NCI-H1436 treated with DMSO at 0.1 percent for 48 hours (cell line): ENCODE measurements around the gene C2CD4A.

Experiments used
- DNase-seq: peaks from one replicate; lab custom pipeline; 2025; lab: John Stamatoyannopoulos, UW

C2CD4A gene

GRCh38 chr15:62060113-62060895 lies 6.5 kb upstream of the C2CD4A start, which contains the start of gene VPS13C:
Gene VPS13C, minus strand, starts transcription at chr15:62060447. Its CDS starts 73 bp downstream, at chr15:62060374.
- DNase-seq, result peak; percentile 60

GRCh38 chr15:62060896-62061280 lies 5.9 kb upstream of the C2CD4A start:
- no peak for DNase-seq

- DNase-seq, result no peak
Measured at GRCh38 chr15:62063825-62064635, 2.7 kb upstream of the C2CD4A start.

- DNase-seq, result no peak
Measured at GRCh38 chr15:62067448-62068044, 769 bp downstream of the C2CD4A start.

- DNase-seq, result no peak
Measured at GRCh38 chr15:62068071-62068809, 1.5 kb downstream of the C2CD4A start.

GRCh38 chr15:62068810-62069167 lies 2.0 kb downstream of the C2CD4A start:
- DNase-seq, result no peak

GRCh38 chr15:62069551-62069950 lies 2.8 kb downstream of the C2CD4A start:
- no peak for DNase-seq

- no peak for DNase-seq
Measured at GRCh38 chr15:62071711-62072308, 5.0 kb downstream of the C2CD4A start.

- peak; percentile 44 for DNase-seq
Measured at GRCh38 chr15:62075595-62076277, 9.0 kb downstream of the C2CD4A start.

- no peak for DNase-seq
Measured at GRCh38 chr15:62079594-62079993, 12.8 kb downstream of the C2CD4A start.

- no peak for DNase-seq
Measured at GRCh38 chr15:62083194-62084154, 16.7 kb downstream of the C2CD4A start.

- DNase-seq, result no peak
Measured at GRCh38 chr15:62085740-62086139, 19.0 kb downstream of the C2CD4A start.

- no peak for DNase-seq
Measured at GRCh38 chr15:62087671-62088352, 21.0 kb downstream of the C2CD4A start.

GRCh38 chr15:62088353-62088693 lies 21.5 kb downstream of the C2CD4A start:
- DNase-seq, result no peak

GRCh38 chr15:62089616-62090015 lies 22.8 kb downstream of the C2CD4A start:
- DNase-seq, result no peak

- DNase-seq, result no peak
Measured at GRCh38 chr15:62090988-62091387, 24.2 kb downstream of the C2CD4A start.

- no peak for DNase-seq
Measured at GRCh38 chr15:62093809-62094208, 27.0 kb downstream of the C2CD4A start.

- DNase-seq, result no peak
Measured at GRCh38 chr15:62094388-62094787, 27.6 kb downstream of the C2CD4A start.

GRCh38 chr15:62099094-62099601 lies 32.4 kb downstream of the C2CD4A start:
- no peak for DNase-seq
